CD4-positive, CD25-positive, alpha-beta regulatory T cell (primary cell): ENCODE measurements around the gene LMAN1. TPM values are rescaled to one million over a fixed set of nuclear protein-coding genes. Genes with fewer than 3 reads are reported as not detected.

Experiments used
- ATAC-seq, 2 donors: fragments of 150-1000 bp; cut with Tn5 transposase; one replicate each; pipeline ENCODE4 v1.10.0; 2021; ENCODE audit warnings: low read depth in 2 of 2, moderate number of reproducible peaks in 2 of 2, moderate library complexity in 1 of 2
- DNase-seq, 3 donors: peaks; one replicate each; pipeline versions ENCODE4 v3.0.0 to v3.0.0-alpha.2; 2012 to 2022; ENCODE audit warnings: mixed read lengths in 1 of 3
- H3K27ac ChIP-seq: one replicate; pipeline ENCODE4 v1.7.0; 2013; ENCODE audit warnings: mild to moderate bottlenecking, low read length; ENCODE audit not compliant: insufficient read depth, poor library complexity, severe bottlenecking
- H3K27me3 ChIP-seq: one replicate; pipeline ENCODE4 v1.7.0; 2013; ENCODE audit warnings: low read length; ENCODE audit not compliant: control insufficient read depth, insufficient read depth
- H3K36me3 ChIP-seq: one replicate; pipeline ENCODE4 v1.7.0; 2013; ENCODE audit warnings: mild to moderate bottlenecking, low read length, moderate library complexity; ENCODE audit not compliant: control insufficient read depth, insufficient read depth
- H3K4me1 ChIP-seq: 2 replicates; pipeline ENCODE4 v1.7.0; 2013; ENCODE audit warnings: mild to moderate bottlenecking, low read length; ENCODE audit not compliant: insufficient read depth, control insufficient read depth, poor library complexity, severe bottlenecking
- H3K4me3 ChIP-seq: one replicate; pipeline ENCODE4 v1.7.0; 2013; ENCODE audit warnings: low read depth, mild to moderate bottlenecking, low read length, moderate library complexity
- H3K9me3 ChIP-seq, 2 experiments: 1 replicate in 1 of 2; 2 replicates in 1 of 2; pipeline ENCODE4 v1.7.0; 2013; ENCODE audit warnings: low read length in 2 of 2, mild to moderate bottlenecking in 1 of 2, moderate library complexity in 1 of 2; ENCODE audit not compliant: control insufficient read depth in 2 of 2
- H3K27ac Mint-ChIP-seq, 3 donors: one replicate each; pipeline ENCODE4 v1.8.0; 2020 to 2022; ENCODE audit warnings: mild to moderate bottlenecking in 3 of 3, mixed read lengths in 3 of 3, moderate library complexity in 2 of 3
- H3K27me3 Mint-ChIP-seq: one replicate; pipeline ENCODE4 v1.8.0; 2022; ENCODE audit warnings: mild to moderate bottlenecking, mixed read lengths
- H3K36me3 Mint-ChIP-seq: one replicate; pipeline ENCODE4 v1.8.0; 2020; ENCODE audit warnings: mixed read lengths
- H3K4me1 Mint-ChIP-seq, 4 donors: one replicate each; pipeline ENCODE4 v1.8.0; 2020 to 2022; ENCODE audit warnings: mixed read lengths in 4 of 4, mild to moderate bottlenecking in 1 of 4
- H3K4me3 Mint-ChIP-seq, 4 donors: one replicate each; pipeline ENCODE4 v1.8.0; 2020 to 2022; ENCODE audit warnings: mild to moderate bottlenecking in 4 of 4, mixed read lengths in 4 of 4, moderate library complexity in 3 of 4
- H3K9me3 Mint-ChIP-seq, 7 donors: one replicate each; pipeline ENCODE4 v1.8.0; 2020 to 2022; ENCODE audit warnings: mixed read lengths in 7 of 7, mild to moderate bottlenecking in 3 of 7, moderate library complexity in 2 of 7
- polyA plus RNA-seq, 4 donors: library from polyadenylated mRNA; unstranded; fragments of 300-500 nt; fragmentation: Illumina TruSeq; gene quantifications; one replicate each; pipeline ENCODE4 v1.2.3, GENCODE V29; 2021
- total RNA-seq: library from RNA; stranded (reverse); gene quantifications from one replicate; pipeline ENCODE4 v1.2.3, GENCODE V29; 2022

LMAN1 gene
- total and polyA plus RNA-seq, 5 donors from 2014 or later: 25.3 to 51.3 (median 36.3) TPM

DNA sequence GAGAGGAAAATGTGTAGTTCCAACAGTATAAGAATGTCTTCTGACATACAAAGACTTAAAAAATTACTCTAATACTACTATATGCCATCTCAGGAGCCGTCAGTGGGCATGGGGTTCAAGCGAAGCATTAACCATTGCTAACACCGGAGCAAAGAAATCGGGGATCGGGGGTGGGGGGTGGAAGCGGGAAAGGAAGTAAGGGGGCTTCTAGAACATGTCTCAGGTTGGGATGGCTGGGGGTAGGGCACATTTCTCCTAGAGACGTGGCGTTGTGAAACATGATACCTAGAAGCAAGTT is 702 bp downstream of the LMAN1 start:
- ATAC-seq (no peak), DNase-seq (no peak)
- Histone ChIP-seq H3K4me1 (peaks cover 32% of the 10 kb centered on the region), H3K4me3 (peak overlapping the region; percentile 85), H3K36me3 (peaks cover 18% of the 10 kb centered on the region), H3K9me3 (no peaks in the 10 kb centered on the region), H3K27me3 (no peaks in the 10 kb centered on the region), H3K27ac (peak overlapping the region; percentile 92)
- peaks cover 7% of the 10 kb centered on the region for H3K36me3 Mint-ChIP-seq
- H3K9me3 Mint-ChIP-seq: no peaks in the 10 kb centered on the region
- peak overlapping the region; percentile 92 to 97 (median 93) for H3K27ac Mint-ChIP-seq
- H3K27me3 Mint-ChIP-seq: peaks cover 14% of the 10 kb centered on the region
- peaks cover 11 to 46% (median 35%) of the 10 kb centered on the region in 4 donors for H3K4me1 Mint-ChIP-seq
- peak overlapping the region; percentile 92 to 100 (median 96) for H3K4me3 Mint-ChIP-seq

DNA sequence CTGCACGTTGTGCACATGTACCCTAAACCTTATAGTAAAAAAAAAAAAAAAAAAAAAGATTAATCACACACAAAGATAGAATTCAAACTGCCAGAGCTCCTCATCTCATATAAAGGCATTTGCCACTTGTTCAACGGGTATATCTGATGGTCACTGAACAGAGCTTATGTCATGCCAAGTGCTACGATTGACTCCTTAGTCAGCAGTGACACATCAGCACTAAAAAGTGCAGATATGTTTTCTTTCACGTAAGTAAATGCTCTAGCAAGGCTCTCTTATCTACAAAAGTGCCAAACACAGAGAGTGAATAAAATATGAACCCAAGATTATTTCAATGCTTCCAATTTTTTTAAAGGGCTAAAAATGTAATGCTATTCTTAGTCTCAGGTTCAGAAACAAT is 1.1 kb downstream of the LMAN1 start:
- DNase-seq (peak in 2 of 3 donors; percentile 36 to 49), ATAC-seq (peak; percentile 16 to 26)
- H3K4me3 Mint-ChIP-seq: peak overlapping the region; percentile 92 to 100 (median 96)
- no peaks in the 10 kb centered on the region for H3K27me3 ChIP-seq
- no peaks in the 10 kb centered on the region for H3K9me3 Mint-ChIP-seq
- peaks cover 11% of the 10 kb centered on the region for H3K36me3 Mint-ChIP-seq
- H3K4me1 ChIP-seq: peaks cover 33% of the 10 kb centered on the region
- peaks cover 16 to 48% (median 39%) of the 10 kb centered on the region in 4 donors for H3K4me1 Mint-ChIP-seq
- no peaks in the 10 kb centered on the region for H3K9me3 ChIP-seq
- H3K36me3 ChIP-seq: peaks cover 22% of the 10 kb centered on the region
- peak overlapping the region; percentile 85 for H3K4me3 ChIP-seq
- H3K27ac Mint-ChIP-seq: peak overlapping the region; percentile 92 to 97 (median 93)
- peak overlapping the region; percentile 92 for H3K27ac ChIP-seq
- peaks cover 10% of the 10 kb centered on the region for H3K27me3 Mint-ChIP-seq

- peaks cover 34% of the 10 kb centered on the region for H3K36me3 Mint-ChIP-seq
- H3K4me1 Mint-ChIP-seq: peaks cover 28 to 63% (median 46%) of the 10 kb centered on the region in 4 donors
- H3K36me3 ChIP-seq: peaks cover 44% of the 10 kb centered on the region
Measured at GRCh38 chr18:59354731-59355130, 4.3 kb downstream of the LMAN1 start.

GRCh38 chr18:59353079-59353680 is 5.9 kb downstream of the LMAN1 start:
- DNase-seq (no peak), ATAC-seq (no peak)
- Histone ChIP-seq H3K27ac (no peak overlapping the region), H3K4me1 (peaks cover 28% of the 10 kb centered on the region), H3K36me3 (peaks cover 57% of the 10 kb centered on the region), H3K27me3 (no peaks in the 10 kb centered on the region), H3K4me3 (no peak overlapping the region), H3K9me3 (no peaks in the 10 kb centered on the region)
- H3K4me1 Mint-ChIP-seq: peaks cover 28 to 52% (median 44%) of the 10 kb centered on the region in 4 donors
- no peaks in the 10 kb centered on the region for H3K9me3 Mint-ChIP-seq
- no peaks in the 10 kb centered on the region for H3K27me3 Mint-ChIP-seq
- peak overlapping the region in 1 of 4 donors; percentile 16 for H3K4me3 Mint-ChIP-seq
- peaks cover 48% of the 10 kb centered on the region for H3K36me3 Mint-ChIP-seq
- H3K27ac Mint-ChIP-seq: peak overlapping the region in 2 of 3 donors; percentile 42 to 64

More at GRCh38 chr18:59354731-59355130, 4.3 kb downstream of the LMAN1 start:
- no peaks in the 10 kb centered on the region for H3K9me3 ChIP-seq
- H3K4me3 ChIP-seq: no peak overlapping the region
- no peaks in the 10 kb centered on the region for H3K9me3 Mint-ChIP-seq
- peak overlapping the region in 2 of 3 donors; percentile 1 to 21 for H3K27ac Mint-ChIP-seq
- H3K27me3 ChIP-seq: no peaks in the 10 kb centered on the region
- no peak overlapping the region for H3K27ac ChIP-seq
- no peak overlapping the region for H3K4me3 Mint-ChIP-seq
- H3K4me1 ChIP-seq: peaks cover 35% of the 10 kb centered on the region
- ATAC-seq (no peak), DNase-seq (no peak)
- H3K27me3 Mint-ChIP-seq: peaks cover 4% of the 10 kb centered on the region

DNA sequence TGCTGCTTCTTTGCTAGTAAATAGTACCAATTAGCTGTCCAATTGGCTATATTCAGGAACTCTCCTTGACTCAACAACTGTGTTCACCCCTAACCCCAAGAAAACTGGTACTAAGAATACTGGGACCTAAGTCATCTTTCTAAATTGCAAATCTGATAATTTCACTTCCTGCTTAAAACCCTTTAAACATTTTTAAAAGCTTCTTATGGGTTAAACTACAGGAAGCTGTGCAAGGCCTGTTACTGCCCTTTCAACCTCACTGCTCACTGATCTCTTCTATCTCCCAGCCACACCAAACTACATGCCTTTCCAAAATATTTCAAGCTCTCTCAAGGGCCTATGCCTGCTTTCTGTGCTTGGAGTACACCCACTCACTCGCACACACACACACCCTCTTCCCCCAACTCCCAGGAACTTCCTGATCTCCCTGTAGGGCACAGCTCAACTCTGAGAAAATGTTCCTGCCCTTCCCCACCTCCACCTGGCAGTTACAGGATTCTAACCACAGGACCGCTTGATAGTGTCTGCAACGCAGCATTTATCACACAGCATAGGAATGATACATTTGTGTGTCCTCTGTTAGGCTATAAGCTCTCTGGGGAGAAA is 6.7 kb downstream of the LMAN1 start:
- H3K27ac ChIP-seq: peak overlapping the region; percentile 28
- H3K4me1 ChIP-seq: peaks cover 20% of the 10 kb centered on the region
- H3K27me3 ChIP-seq: no peaks in the 10 kb centered on the region
- no peaks in the 10 kb centered on the region for H3K9me3 ChIP-seq
- peaks cover 54% of the 10 kb centered on the region for H3K36me3 Mint-ChIP-seq
- H3K4me3 ChIP-seq: peak overlapping the region; percentile 2
- no peak overlapping the region for H3K4me3 Mint-ChIP-seq
- H3K27me3 Mint-ChIP-seq: no peaks in the 10 kb centered on the region
- peaks cover 27 to 46% (median 37%) of the 10 kb centered on the region in 4 donors for H3K4me1 Mint-ChIP-seq
- H3K36me3 ChIP-seq: peaks cover 66% of the 10 kb centered on the region
- no peaks in the 10 kb centered on the region for H3K9me3 Mint-ChIP-seq
- ATAC-seq (no peak), DNase-seq (peak in 1 of 3 donors; percentile 52)
- H3K27ac Mint-ChIP-seq: peak overlapping the region; percentile 32 to 74 (median 53)

- H3K27ac ChIP-seq: no peak overlapping the region
- H3K36me3 ChIP-seq: peaks cover 86% of the 10 kb centered on the region
- no peaks in the 10 kb centered on the region for H3K27me3 ChIP-seq
- Mint-ChIP-seq H3K27ac (no peak overlapping the region), H3K4me1 (peaks cover 33 to 39% (median 38%) of the 10 kb centered on the region in 4 donors), H3K4me3 (no peak overlapping the region), H3K36me3 (peaks cover 77% of the 10 kb centered on the region), H3K9me3 (peaks cover 0 to 29% (median 12%) of the 10 kb centered on the region in 7 donors), H3K27me3 (no peaks in the 10 kb centered on the region)
- DNase-seq (no peak), ATAC-seq (no peak)
- no peak overlapping the region for H3K4me3 ChIP-seq
- no peaks in the 10 kb centered on the region for H3K4me1 ChIP-seq
- peaks cover 3 to 12% of the 10 kb centered on the region in 2 experiments for H3K9me3 ChIP-seq
Measured at GRCh38 chr18:59345556-59345955, 13.5 kb downstream of the LMAN1 start.

- Histone ChIP-seq H3K4me1 (no peaks in the 10 kb centered on the region), H3K27ac (no peak overlapping the region), H3K27me3 (no peaks in the 10 kb centered on the region), H3K9me3 (peaks cover 9 to 16% of the 10 kb centered on the region in 2 experiments), H3K36me3 (peaks cover 91% of the 10 kb centered on the region), H3K4me3 (no peak overlapping the region)
- Mint-ChIP-seq H3K4me1 (peaks cover 33 to 39% (median 38%) of the 10 kb centered on the region in 4 donors), H3K4me3 (no peak overlapping the region), H3K36me3 (peaks cover 82% of the 10 kb centered on the region), H3K27me3 (no peaks in the 10 kb centered on the region), H3K27ac (no peak overlapping the region), H3K9me3 (peaks cover 0 to 31% (median 12%) of the 10 kb centered on the region in 7 donors)
- no peak for ATAC-seq
- no peak for DNase-seq
Measured at GRCh38 chr18:59344996-59345395, 14.1 kb downstream of the LMAN1 start.
